GM21619 (cell line): Measurements from ENCODE around the gene DHRS3.

Source experiments
- ATAC-seq: cut with Tn5 transposase; IDR thresholded peaks from one replicate; pipeline ENCODE4 v1.9.1; 2021; ENCODE audit not compliant: unreplicated experiment

DHRS3 gene

GRCh38 chr1:12519693-12520364, 98.2 kb downstream of the DHRS3 start:
- ATAC-seq, result no peak

DNA sequence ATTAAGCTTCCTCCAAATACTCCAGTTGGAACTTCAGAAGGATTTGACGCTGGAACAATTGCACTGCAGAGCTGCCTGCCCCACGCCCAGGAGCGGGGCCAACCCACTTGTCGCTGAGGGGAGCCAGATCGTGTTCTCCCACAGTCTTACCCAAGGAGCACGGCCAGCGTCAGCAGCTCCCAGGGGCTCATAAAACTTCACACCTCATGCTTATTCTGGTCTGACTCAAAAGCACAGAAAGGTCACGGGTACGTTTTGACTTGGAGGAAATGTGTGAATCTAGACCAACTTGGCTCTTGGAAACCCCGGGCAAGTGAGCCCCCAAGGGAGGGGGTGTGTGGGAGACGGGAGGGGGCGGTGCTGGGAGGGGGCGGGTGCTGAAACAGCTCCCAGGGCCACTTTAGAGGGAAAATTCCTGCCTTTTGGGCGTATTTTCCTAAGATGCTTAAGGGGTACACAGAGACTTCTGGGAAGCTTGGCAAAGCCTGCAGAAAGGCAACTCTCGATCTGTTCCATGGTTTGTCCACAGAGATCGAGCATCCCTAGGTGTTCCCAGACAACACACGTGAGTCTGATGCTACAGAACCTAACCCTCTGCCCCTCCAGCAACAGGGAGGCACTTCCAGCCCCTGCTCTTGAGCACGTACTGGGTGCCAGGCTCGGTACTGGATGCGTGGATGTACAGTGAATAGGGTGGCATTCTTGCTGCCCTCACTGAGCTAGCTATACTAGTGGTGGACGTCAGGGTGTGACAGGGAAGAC, 98.9 kb downstream of the DHRS3 start:
- ATAC-seq, result no peak
